NT2/D1 (cell line): ENCODE results near the gene SGF29.

Source experiments
- DNase-seq: peaks from one replicate; pipeline ENCODE4 v3.0.0-alpha.2; 2011; ENCODE audit warnings: low read depth, low spot score
- H3K27me3 ChIP-seq: 2 replicates; pipeline ENCODE4 v1.6.0; 2011; ENCODE audit warnings: mild to moderate bottlenecking; ENCODE audit not compliant: insufficient read length, insufficient read depth
- H3K36me3 ChIP-seq: 2 replicates; pipeline ENCODE4 v1.6.1; 2011; ENCODE audit warnings: mild to moderate bottlenecking, low read length, mixed read lengths; ENCODE audit not compliant: insufficient read depth, insufficient read length
- H3K4me1 ChIP-seq: 2 replicates; pipeline ENCODE4 v1.5.1; 2011; ENCODE audit not compliant: insufficient read depth, insufficient read length
- H3K4me3 ChIP-seq: 2 replicates; pipeline ENCODE4 v1.5.1; 2011; ENCODE audit warnings: low read depth; ENCODE audit not compliant: insufficient read length
- H3K9ac ChIP-seq: 2 replicates; pipeline ENCODE4 v1.6.0; 2011; ENCODE audit warnings: low read depth; ENCODE audit not compliant: insufficient read length
- H3K9me3 ChIP-seq: 2 replicates; pipeline ENCODE4 v1.5.1; 2011; ENCODE audit warnings: mild to moderate bottlenecking, low read length; ENCODE audit not compliant: insufficient read depth
- SUZ12 ChIP-seq: IDR thresholded peaks from 2 replicates; pipeline ENCODE4 v1.6.1; 2011; ENCODE audit not compliant: insufficient read length, insufficient read depth; ENCODE audit errors: extremely low read depth
- YY1 ChIP-seq: IDR thresholded peaks from 2 replicates; pipeline ENCODE4 v1.6.1; 2011; ENCODE audit not compliant: insufficient read length, insufficient read depth
- ZNF274 ChIP-seq: IDR thresholded peaks from 2 replicates; pipeline ENCODE4 v1.6.1; 2011; ENCODE audit warnings: mild to moderate bottlenecking, low read depth, low read length

The SGF29 gene

DNA sequence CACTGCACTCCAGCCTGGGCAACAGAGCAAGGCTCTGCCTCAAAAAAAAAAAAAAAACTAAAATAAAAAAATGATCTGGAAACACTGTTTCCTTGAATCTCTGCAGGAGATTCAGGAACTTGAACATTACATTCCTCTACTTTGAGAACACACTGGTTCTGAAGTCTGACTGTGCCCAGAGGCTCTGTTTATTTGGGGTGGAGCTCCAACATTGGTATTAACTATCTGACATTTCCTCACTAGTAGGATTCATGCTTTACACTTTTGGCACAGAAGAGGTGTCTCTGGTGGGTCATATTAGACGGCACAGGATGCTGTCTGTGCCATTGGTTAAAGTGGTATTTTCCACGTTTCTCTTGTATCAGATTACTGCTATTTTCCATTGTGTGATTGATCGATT lies 32.7 kb downstream of the SGF29 start:
- Histone ChIP-seq H3K4me3 (no peak overlapping the region), H3K27me3 (no peaks in the 10 kb centered on the region), H3K9me3 (no peaks in the 10 kb centered on the region), H3K36me3 (peaks cover 70% of the 10 kb centered on the region), H3K9ac (no peak overlapping the region), H3K4me1 (peaks cover 10% of the 10 kb centered on the region)
- no peak for DNase-seq
- TF ChIP-seq YY1 (no peak), ZNF274 (no peak), SUZ12 (no peak)

DNA sequence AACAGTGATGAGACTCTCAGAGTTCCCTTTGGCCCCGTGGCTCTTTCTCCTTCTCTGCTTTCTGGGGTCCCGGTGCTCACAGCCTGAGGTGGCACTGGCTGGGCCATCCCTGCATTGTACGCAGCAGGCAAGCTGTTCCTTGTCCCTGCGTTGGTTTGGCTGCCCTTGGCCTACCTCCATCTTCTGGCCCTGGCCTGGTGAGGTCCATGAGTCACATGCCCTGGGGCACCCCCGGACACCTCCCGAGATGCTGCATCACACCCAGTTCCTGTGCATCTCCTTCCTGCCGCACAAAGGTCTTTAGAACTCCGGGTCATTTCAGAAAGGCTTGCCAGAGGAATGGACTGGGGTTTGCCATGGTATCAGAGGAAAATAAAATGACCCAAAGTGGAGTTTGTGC lies 33.7 kb downstream of the SGF29 start:
- H3K4me1 ChIP-seq, result peaks cover 10% of the 10 kb centered on the region
- no peak overlapping the region for H3K9ac ChIP-seq

DNA sequence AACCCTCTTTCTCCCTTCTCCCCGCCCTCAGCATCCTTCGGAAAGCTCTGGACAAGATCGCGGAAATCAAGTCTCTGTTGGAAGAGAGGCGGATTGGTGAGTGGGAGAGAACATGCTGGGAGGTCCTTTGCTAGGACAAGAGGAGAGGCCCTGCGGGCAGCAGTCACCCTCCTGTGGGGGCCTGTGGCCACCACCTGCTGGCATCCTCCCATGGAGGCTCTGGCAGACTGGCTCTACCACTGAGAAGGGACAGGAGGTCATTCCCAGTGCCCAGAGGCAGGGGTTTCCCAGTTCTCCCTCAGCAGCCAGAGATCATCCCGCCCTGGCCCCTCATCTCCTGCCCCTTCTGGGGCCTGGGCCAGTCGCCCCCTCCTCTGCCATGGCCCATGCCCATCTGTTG lies 35.3 kb downstream of the SGF29 start:
- Histone ChIP-seq H3K4me3 (no peak overlapping the region), H3K36me3 (peaks cover 78% of the 10 kb centered on the region), H3K4me1 (peaks cover 10% of the 10 kb centered on the region), H3K9me3 (no peaks in the 10 kb centered on the region), H3K27me3 (no peaks in the 10 kb centered on the region), H3K9ac (no peak overlapping the region)
- no peak for DNase-seq
- TF ChIP-seq SUZ12 (no peak), ZNF274 (no peak), YY1 (no peak)

More for the DNA sequence above, 33.7 kb downstream of the SGF29 start:
- H3K9me3 ChIP-seq, result no peaks in the 10 kb centered on the region
- no peak overlapping the region for H3K4me3 ChIP-seq
- H3K27me3 ChIP-seq, result no peaks in the 10 kb centered on the region
- H3K36me3 ChIP-seq, result peaks cover 73% of the 10 kb centered on the region
- TF ChIP-seq YY1, result no peak
- TF ChIP-seq ZNF274, result no peak
- no peak for TF ChIP-seq SUZ12
- DNase-seq, result no peak

DNA sequence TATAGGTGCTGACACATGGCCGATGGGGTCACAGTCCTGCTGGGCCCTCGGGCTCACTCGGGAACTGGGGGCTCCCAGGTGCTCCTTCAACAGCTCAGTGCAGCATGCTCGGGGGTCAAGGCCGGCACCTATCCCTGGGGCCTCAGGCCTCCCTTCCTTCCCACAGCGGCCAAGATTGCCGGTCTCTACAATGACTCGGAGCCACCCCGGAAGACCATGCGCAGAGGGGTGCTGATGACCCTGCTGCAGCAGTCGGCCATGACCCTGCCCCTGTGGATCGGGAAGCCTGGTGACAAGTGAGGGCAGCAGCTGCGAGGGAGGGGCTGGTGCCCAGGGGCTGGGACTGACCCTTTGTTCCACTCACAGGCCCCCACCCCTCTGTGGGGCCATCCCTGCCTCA lies 36.2 kb downstream of the SGF29 start:
- no peaks in the 10 kb centered on the region for H3K27me3 ChIP-seq
- H3K4me3 ChIP-seq, result no peak overlapping the region
- no peak overlapping the region for H3K9ac ChIP-seq
- peaks cover 9% of the 10 kb centered on the region for H3K4me1 ChIP-seq
- no peak for DNase-seq
- no peaks in the 10 kb centered on the region for H3K9me3 ChIP-seq
- peaks cover 75% of the 10 kb centered on the region for H3K36me3 ChIP-seq
- TF ChIP-seq YY1 (no peak), ZNF274 (no peak), SUZ12 (no peak)

DNA sequence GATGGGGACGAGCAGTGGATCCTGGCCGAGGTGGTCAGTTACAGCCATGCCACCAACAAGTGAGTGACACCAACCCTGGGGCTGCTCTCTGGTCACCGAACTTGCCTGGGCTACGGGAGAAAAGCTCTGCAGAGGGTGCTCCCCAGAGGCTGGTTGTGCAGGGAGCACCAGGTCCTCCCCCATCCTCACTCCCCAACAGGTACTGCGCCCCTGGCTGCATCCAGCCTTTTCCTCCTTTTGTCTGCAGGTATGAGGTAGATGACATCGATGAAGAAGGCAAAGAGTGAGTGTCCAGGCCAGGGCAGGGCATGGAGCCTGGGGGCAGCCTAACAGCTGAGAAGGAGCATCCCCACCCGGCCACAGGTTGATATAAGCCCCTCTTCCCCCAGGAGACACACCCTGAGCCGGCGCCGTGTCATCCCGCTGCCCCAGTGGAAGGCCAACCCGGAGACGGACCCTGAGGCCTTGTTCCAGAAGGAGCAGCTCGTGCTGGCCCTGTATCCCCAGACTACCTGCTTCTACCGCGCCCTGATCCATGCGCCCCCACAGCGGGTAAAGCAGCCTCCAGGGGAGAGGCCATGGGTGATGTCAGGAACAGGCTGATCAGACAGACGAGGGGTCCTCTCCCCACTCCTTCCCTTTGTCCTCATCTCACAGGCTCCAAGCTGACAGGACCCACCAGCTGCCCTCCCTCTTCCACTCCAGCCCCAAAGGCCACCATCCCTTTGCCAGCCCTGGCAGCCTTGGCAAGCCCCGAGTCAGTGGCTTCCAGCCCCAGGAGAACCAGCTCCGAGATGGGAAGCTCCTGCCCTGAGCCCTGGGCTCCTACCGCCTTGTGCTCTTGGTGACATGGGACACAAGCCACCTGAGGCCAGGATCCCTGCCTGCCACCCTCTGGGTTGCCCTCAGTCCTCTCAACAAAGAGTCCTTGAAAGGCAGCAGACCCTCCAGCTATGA lies 36.9 kb downstream of the SGF29 start:
- H3K4me1 ChIP-seq, result peaks cover 7% of the 10 kb centered on the region

DNA sequence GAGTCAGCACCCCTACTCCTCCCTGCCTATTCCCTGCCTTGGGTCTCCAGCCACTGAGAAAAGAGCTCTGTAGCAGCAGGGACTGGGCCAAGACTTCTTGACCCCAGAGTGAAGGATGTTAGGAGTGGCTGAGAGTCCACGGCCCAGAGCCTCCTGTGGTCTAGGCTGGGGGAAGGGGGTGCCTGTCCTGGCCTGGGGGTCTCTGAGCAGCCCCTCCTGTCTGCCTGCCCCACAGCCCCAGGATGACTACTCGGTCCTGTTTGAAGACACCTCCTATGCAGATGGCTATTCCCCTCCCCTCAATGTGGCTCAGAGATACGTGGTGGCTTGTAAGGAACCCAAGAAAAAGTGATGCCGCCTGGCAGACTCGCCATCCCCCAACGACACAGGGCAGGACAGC lies 37.6 kb downstream of the SGF29 start:
- Histone ChIP-seq H3K36me3 (peaks cover 63% of the 10 kb centered on the region), H3K9ac (no peak overlapping the region), H3K27me3 (no peaks in the 10 kb centered on the region), H3K4me3 (no peak overlapping the region), H3K9me3 (no peaks in the 10 kb centered on the region), H3K4me1 (peaks cover 7% of the 10 kb centered on the region)
- no peak for DNase-seq
- no peak for TF ChIP-seq SUZ12

More for the DNA sequence above, 36.9 kb downstream of the SGF29 start:
- no peak for DNase-seq
- peaks cover 68% of the 10 kb centered on the region for H3K36me3 ChIP-seq
- no peak overlapping the region for H3K4me3 ChIP-seq
- no peak overlapping the region for H3K9ac ChIP-seq
- H3K27me3 ChIP-seq, result no peaks in the 10 kb centered on the region
- TF ChIP-seq ZNF274, result no peak
- TF ChIP-seq SUZ12, result no peak
- no peak for TF ChIP-seq YY1
- H3K9me3 ChIP-seq, result no peaks in the 10 kb centered on the region

DNA sequence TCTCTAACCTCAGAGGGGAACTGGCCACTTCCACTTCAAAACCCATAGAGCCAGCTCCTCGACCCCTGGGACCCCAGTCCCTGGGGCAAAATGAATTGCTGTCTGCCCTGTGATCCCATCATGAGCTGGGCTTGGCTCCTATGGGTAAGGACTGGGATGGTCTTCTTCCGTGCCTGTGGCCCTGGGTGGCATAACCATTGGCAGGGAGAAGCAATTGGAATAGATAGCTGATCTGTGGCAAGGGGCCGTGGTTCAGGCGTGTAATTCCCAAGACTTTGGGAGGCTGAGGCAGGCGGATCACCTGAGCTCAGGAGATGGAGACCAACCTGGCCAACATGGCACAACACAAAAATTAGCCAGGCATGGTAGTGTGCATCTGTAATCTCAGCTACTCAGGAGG lies 38.8 kb downstream of the SGF29 start:
- DNase-seq, result no peak
- Histone ChIP-seq H3K9ac (no peak overlapping the region), H3K27me3 (no peaks in the 10 kb centered on the region), H3K4me3 (no peak overlapping the region), H3K36me3 (peaks cover 53% of the 10 kb centered on the region), H3K4me1 (peaks cover 6% of the 10 kb centered on the region), H3K9me3 (no peaks in the 10 kb centered on the region)
- TF ChIP-seq SUZ12 (no peak), ZNF274 (no peak), YY1 (no peak)
